GM21447 (cell line): ENCODE measurements around the gene SGSM1.

Experiments
- ATAC-seq: cut with Tn5 transposase; IDR thresholded peaks from one replicate; pipeline ENCODE4 v1.9.1; 2021; ENCODE audit not compliant: unreplicated experiment

Gene SGSM1, protein sequence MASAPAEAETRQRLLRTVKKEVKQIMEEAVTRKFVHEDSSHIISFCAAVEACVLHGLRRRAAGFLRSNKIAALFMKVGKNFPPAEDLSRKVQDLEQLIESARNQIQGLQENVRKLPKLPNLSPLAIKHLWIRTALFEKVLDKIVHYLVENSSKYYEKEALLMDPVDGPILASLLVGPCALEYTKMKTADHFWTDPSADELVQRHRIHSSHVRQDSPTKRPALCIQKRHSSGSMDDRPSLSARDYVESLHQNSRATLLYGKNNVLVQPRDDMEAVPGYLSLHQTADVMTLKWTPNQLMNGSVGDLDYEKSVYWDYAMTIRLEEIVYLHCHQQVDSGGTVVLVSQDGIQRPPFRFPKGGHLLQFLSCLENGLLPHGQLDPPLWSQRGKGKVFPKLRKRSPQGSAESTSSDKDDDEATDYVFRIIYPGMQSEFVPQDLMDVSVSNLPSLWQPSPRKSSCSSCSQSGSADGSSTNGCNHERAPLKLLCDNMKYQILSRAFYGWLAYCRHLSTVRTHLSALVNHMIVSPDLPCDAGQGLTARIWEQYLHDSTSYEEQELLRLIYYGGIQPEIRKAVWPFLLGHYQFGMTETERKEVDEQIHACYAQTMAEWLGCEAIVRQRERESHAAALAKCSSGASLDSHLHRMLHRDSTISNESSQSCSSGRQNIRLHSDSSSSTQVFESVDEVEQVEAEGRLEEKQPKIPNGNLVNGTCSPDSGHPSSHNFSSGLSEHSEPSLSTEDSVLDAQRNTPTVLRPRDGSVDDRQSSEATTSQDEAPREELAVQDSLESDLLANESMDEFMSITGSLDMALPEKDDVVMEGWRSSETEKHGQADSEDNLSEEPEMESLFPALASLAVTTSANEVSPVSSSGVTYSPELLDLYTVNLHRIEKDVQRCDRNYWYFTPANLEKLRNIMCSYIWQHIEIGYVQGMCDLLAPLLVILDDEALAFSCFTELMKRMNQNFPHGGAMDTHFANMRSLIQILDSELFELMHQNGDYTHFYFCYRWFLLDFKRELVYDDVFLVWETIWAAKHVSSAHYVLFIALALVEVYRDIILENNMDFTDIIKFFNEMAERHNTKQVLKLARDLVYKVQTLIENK

DNA sequence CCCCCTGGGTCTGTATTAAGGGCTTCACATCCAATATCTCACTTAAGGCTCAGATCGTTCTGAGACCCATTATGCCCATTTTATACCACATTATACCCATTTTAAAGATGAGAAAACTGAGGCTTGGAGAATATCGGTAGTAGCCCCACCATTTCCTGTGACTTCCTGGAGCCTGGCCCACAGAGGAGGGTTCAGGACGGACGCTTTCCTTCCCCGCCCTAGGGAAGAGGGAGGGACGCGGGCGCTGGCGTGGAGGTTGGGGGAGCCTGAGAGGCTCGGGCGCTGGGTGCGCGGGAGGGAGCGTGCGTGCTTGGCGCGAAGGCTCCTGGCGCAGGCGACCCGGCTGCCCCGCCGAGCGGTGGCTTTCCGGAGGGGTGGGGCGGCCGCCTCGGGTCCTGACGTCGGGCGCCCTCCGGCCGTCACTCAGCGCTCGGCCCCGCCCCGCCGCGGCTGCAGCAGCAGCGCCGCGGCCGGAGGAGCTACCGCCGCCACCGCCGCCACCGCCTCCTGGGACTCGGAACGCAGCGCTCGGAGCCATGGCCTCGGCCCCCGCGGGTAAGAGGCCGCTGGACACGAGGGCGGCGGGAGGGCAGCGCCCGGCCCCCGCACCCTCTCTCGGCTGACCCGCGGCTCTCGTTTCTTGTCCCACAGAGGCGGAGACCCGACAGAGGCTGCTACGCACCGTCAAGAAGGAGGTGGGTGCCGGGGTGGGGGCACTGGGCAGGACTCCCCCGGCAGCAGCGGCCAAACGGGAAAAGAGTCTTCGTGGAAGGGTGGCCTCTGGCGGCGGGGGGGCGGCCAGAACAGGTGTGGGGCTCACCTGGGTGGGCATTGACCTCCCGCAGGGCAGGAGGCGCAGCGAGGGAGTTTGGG is at the start of gene SGSM1:
SGSM1 (plus strand) TSS at position 422 of the 873 bp plus-strand sequence; CDS start at position 537, 115 bp downstream.
- ATAC-seq, result no peak

DNA sequence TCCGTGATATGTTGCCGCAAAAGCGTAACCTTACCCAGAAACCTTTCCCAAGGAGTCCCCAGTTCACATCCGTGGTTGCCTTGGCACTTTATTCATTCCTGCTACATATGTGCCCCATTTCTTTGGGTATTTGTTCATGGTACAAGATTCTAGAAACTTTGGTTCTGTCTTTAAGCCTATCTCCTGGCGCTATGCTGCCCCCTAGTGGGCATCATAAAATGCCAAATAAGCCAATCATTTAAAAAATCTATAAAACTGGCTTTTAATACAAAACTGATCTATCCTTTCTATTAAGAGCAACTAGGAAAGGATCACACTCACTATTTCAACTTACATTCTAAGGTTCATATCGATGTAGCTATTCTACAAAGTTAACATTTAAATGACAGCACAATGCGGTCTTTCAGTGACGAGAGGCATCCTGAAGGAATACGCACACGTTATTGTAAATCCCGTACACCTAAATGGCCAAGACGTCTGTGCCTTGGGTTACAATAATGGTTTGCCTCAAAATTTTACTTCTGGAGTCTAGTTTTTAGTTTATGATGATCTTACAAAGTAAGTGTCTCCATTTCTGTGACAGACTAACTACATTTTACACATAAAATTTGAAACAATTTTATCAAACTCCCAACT is 47.7 kb upstream of the SGSM1 start:
- no peak for ATAC-seq

DNA sequence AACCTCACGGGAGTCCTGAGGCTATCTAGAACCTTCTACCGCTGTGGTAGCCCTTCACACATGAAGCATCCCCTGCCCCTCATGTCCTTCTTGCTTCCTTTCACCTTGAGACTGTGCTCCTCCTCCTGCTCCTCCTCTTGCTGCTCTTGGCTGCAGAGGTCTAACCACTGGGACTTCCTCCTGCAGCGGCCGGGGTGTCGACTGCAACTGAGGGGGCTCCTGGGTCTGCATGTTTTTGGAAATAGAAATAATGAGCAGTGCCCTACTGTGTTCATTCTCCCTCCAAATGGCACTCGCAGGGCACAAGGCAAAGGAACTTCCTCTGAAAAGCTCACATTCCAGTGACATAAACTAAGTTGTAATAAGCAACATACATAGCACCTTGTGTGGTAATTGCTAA is 46.2 kb upstream of the SGSM1 start:
- no peak for ATAC-seq

DNA sequence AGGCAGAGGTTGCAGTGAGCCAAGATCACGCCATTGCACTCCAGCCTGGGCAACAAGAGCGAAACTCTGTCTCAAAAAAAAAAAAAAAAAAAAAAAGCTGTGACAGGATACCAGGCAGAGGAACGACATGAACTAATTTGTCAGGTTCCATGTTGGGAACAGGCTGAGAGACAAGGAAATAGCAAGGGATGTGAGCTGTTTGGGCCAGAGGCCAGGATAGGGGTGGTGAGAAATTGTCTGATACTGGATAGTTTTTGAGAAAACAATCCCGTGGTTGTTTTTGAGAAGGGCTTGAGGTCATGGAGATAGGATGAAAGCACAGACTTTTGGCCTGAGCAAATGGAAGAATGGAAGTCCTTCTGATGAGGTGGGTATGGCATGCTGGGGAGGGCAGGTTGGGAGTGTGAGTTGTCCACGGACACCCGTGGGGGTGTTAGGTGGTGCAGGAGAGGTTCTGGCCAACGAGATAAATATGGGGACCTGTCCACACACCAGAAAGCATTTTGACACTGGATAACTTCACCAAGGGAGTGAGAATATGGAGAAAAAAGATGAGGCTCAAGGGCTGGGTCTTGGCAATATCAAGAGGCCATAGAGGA is 45.2 kb upstream of the SGSM1 start:
- ATAC-seq, result no peak

DNA sequence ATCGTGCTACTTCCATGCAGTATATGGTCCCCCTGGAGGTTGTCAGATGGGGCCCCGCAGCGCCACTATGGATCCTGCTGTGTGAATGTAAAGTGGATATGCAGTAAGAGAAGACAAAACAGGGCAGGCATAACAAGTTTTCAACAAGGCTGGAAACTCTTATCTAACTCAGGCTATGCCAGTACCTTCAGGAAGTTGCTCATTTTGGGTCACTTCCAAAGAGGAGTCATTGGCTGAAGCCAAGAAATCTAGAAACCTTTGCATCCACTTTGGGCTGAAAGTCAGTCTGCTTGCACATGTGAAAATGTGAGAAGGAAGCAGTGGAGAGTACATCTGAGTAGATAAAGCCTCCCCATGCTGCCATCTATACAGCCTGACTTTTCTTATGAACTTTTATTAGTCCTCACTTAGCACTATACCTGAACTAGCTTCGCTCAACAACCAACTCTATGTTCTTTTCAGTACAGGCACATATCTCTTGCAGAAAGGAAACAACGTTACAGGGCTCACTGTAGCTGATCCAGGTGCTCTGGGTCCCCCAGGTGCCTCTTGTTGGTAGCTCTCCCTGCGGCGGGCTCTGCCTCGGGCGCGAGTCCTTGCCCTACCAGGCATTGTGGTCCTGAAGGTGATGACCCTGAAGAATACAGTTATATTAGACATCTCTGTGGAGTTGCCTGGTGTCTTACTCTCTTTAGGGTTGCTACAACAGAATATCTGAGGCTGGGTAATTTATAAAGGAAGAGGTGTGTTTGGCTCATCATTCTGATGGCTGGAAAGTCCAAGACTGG is 43.9 kb upstream of the SGSM1 start:
- ATAC-seq, result no peak

DNA sequence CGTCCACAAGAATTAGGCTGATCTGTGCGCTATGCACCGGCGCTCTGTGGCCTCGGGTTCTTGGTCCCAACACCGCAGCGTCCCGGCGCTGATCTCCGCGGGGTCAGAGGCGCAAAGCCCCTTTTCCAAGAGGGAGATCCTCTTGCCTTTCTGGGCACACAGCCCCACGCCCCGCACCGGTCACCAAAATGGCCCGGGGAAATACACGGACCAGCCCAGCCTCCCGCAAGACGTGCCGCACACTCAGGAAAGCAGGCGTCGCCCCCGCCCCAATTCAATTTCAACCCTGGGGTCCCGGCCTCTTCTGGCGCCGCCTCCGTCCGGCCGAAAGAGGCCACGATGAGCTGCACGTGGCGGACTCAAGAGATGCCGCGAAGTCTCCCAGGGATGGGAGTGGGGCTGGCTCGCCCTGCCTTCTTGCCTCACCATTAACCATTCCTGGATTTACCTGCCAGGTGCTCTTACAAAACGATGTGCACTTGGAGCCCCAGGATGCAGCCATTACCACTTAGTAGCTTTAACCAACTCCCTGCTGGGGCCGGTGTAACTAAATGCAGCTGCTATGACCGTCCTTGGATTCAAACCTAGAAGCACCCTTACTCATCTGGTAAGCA is 42.0 kb upstream of the SGSM1 start:
- no peak for ATAC-seq

DNA sequence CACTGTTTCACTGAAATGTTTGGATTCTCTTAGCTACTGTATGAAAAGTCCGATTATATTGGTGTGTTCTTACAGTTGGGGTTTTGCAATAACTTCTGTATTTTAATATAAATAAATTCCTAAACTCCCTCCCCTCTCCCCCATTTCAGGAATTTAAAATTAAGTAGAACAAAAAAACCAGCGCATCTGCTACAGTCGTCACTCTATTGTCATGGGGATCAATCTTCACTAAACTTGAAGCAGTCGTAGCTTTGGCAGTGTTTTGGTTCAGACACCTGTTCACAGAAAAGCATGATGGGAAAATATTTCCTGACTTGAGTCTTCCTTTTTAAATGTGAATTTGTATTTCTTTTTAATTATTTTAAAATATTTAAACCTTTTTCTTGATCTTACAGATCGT is 40.8 kb upstream of the SGSM1 start:
- ATAC-seq, result no peak

DNA sequence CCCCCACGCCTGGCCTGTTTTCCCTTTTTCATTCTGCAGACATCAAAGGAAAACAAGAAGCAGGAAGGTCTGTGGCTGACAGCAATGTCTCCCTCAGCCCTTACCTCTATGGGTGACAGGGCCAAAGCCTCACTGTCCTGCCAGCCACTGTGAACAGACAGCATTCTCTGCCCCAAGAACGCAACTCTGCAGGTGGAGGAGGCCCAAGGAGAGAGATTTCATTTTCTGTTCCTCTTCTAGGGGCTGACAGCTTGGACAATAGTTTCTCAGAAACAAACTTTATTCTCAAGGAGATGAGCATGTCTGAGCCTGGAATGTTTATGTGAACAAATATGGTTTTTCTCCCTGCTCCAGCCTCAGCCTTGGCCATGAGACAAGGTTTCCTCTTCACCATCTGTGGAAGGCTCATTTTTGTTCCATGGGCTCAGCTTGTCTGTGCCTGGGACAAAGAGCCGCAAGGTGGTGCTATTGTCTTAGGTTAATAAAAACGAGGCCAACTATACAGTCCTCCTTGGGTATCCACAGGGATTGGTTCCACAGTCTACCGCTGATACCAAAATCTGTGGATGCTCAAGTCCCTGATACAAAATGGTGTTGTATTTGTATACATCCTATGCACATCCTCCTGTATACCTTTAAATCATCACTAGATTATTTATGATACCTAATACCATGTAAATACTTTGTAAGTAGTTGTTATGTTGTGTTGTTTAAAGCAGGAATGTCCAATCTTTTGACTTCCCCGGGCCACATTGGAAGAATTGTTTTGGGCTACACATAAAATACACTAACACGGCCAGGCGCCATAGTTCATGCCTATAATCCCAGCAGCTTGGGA is 37.3 kb upstream of the SGSM1 start:
- no peak for ATAC-seq

DNA sequence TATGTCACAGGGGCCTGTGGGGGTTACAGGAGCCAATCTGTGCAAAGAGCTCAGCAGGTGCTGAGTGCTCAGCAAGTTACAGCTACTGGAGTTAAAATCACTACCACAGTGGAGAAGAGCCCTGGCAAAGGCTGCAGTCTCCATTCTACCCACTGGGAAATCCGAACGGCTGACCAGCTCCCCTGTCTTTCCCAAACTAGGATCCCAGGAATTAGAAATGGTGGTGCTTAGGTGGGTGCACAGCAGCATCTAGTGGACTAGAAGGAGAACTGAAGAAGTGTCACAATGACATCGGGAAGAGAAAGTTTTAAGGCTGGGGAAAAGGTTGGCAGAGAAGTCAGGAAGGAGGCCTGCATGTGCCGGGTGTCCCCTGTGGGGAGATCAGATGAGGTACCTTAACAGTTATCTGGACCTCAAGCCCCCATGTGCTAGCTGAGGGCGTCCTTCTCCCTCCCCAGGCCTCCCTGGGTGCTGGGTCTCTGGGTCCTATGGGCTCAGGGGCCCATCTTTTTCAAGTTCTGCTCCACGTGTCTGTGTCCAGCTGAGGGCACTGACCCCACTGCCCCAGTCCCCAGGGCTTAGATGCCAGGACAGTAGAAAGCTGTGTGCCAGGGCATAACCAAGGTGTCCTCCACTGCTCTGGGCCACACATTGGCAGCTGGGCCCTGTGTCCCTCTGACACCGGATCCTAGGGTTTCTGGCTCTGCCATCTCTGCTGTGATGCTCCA is 33.4 kb upstream of the SGSM1 start:
- ATAC-seq, result no peak

DNA sequence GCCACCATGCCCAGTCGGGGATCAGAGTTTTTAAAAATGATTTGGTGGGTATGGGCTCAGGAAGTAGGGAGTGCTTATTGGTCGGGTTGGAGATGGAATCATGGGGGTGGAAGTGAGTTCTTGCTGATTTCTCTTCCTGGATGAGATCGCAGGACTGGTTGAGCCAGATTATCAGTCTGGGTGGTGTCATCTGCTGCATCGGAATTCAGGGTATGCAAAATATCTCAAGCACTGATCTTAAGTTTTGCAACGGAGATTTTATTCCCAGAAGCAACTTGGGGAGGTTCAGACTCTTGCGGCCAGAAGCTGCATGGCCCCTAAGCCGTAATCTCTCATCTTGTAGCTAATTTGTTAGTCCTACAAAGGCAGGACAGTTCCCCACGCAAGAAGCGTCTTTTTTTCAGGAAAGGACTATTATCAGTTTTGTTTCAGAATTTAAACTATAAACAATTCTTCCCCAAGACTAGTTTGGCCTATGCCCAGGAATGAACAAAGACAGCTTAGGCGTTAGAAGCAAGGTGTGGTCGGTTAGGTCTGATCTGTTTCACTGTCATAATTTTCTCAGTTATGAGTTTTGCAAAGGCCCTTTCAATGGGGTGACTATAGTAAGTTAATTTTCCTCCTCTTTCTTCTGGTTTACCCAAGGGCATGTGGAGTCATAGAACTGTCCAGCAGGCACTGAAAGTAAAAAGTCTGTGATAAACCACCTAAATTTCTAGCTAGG is 30.1 kb upstream of the SGSM1 start:
- no peak for ATAC-seq

DNA sequence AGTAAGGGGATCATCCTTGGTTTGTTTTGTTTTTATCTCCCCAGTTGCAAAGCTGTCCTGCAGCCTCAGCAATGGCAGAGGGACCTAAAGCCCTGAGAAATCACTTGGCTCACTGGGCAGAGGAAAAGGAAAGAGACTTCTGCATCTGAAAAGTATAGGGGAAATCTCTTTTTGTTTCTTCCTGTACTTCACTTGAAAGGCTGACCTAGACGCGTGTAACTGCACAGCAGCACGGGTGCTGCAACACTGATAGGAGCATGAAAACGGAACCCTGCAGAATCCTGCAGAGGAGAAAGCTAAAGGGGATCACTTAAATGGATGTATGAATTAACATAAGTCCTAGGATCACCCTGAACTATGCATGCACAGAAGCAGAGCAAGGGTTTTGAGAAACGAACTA is 29.5 kb upstream of the SGSM1 start:
- ATAC-seq, result no peak

DNA sequence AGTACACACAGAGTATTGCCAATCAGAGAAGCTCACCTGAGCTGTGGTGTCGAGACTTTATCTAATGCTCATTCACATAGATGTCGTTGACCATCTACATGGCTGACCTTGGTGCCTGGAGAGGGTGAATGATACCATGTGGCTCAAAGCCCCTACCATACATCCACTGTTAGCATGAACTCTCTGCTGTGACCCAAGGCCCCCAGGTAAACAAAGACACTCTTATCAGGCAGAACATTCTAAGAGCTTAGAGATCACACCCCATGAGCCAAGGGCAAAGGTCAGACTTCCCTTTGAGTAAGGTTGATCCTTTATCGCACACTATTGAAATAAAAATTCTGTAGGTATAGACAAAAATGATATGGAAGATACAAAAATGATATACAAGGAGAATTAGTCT is 16.5 kb upstream of the SGSM1 start:
- ATAC-seq, result no peak

DNA sequence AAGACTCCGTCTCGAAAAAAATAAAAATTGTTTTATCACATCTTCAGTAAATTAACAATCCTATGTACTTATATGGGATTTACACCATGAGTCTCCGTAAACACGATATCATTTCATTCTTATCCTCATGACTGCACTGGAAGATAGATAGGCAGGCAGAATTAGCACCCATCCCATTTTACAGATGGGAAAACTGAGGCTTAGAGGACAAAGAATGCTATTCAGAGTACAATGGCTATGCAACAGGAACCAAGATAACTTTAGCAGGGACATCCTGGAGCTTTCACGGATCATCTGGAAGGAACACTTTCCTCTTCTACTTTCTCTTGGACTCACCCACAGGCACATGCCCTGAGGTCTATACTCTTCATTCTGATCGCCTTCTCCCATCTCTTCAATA is 14.6 kb upstream of the SGSM1 start:
- ATAC-seq, result no peak

DNA sequence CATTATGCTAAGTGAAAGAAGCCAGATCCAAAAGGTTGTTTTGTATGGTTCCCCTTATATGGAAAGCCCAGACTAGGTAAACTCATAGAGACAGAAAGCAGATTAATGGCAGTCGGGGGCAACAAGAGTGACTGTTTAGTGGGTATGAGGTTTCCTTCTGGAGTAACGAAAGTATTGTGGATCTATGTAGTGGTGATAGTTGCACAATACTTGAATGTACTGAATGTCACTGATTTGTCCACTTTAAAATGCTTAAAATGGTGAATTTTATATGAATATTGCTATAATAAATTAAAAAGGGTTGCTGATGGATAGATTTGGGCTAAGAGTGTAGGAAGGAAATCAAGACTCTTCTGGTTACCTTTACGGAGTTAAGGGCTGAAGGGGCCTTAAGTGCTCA is 10.0 kb upstream of the SGSM1 start:
- ATAC-seq, result no peak

DNA sequence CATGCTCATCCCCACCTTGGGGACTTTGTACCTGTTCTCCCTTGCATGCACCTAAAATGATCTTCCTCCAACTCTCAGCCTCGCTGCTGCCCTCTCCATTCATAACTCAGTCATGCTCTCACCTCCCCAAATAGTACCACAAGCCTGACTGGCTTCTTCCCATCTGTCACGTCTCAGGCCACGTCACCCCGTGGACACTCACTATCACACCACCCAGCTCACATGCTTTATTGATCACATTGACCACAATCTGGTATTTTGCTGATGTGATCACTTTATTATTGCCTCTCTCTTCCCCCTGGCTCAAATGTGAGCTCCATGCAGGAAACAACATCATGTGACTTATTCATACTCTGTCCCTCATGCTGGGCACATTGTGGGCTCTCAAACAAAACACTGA is 9.2 kb upstream of the SGSM1 start:
- no peak for ATAC-seq

DNA sequence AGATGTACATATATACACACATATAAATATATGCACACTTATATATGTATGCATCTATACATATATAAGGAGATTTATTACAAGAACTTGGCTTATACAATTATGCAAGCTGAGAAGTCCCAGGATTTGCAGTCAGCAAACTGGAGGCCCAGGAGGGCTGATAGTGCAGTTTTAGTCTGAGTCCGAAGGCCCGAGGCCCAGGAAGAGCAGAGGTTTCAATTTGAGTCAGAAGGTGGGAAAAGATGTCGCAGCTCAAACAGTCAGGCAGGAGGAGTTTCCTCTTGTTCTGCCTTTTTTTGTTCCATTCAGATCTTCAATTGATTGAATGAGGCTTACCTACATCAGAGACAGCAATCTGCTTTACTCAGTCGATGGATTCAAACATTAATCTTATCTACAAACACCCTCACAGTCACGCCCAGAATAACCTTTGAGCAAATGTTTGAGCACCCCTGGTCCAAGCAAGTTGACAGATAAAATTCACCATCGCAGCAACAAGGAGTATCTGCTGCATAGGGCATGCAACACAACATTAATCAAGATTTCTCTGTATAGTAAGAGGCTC is 4.0 kb upstream of the SGSM1 start:
- ATAC-seq, result no peak
